ENCODE results near the gene KRT3. TPM values are rescaled to one million over a fixed set of nuclear protein-coding genes. Genes with fewer than 3 reads are reported as not detected.

KRT3 gene
- total RNA-seq, 1 donor from 2014 or later, result not detected

DNA sequence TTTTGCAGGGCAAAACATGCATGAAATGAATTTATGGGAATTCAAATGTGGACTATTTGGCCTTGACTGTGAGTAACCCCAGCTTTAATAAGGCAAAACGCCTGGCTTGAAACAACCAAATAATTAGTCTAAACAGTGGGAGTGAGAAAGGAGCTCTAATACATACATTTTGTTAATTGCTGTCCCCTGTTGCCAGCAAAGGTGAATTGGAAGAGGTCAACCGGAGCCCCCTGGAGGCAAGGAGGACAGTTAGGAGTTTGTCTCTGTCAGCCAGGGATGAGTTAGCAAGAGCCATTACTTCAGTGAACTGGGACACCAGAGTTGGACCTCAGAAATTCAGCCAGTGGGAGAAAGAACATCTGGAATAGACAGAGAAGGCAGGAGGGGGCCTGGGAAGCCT, 36.2 kb downstream of the KRT3 start:
- Histone ChIP-seq H3K4me3 (no peak overlapping the region), H3K9me3 (peaks cover 14% of the 10 kb centered on the region), H3K4me1 (no peaks in the 10 kb centered on the region), H3K27ac (no peak overlapping the region), H3K27me3 (peaks cover 4% of the 10 kb centered on the region), H3K36me3 (no peaks in the 10 kb centered on the region)
- ATAC-seq (no peak), DNase-seq (no peak)
- intact Hi-C loops (cut with DNase I), result no loop called here
- TF ChIP-seq, protein P1, sequence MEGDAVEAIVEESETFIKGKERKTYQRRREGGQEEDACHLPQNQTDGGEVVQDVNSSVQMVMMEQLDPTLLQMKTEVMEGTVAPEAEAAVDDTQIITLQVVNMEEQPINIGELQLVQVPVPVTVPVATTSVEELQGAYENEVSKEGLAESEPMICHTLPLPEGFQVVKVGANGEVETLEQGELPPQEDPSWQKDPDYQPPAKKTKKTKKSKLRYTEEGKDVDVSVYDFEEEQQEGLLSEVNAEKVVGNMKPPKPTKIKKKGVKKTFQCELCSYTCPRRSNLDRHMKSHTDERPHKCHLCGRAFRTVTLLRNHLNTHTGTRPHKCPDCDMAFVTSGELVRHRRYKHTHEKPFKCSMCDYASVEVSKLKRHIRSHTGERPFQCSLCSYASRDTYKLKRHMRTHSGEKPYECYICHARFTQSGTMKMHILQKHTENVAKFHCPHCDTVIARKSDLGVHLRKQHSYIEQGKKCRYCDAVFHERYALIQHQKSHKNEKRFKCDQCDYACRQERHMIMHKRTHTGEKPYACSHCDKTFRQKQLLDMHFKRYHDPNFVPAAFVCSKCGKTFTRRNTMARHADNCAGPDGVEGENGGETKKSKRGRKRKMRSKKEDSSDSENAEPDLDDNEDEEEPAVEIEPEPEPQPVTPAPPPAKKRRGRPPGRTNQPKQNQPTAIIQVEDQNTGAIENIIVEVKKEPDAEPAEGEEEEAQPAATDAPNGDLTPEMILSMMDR (IDR thresholded peaks at IDR 0.05), result no peak

DNA sequence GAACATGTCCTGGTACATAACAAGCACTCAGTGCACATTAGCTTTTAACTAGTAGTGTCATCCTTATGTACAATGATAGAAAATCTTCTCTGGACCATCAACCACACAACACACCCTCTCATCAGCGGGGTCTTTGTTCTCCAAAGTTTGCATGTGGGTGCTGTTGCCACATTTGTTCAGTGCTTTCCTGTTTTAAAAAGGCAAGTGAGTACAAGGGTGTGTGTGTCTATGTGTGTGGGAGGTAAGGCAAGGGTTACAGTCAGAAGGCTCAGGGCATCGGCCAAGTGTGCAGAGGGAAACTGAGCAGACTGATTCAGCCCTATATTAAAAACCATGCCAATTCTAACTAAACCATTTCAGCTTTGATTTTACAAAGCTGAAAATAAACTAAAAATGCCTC, 36.7 kb downstream of the KRT3 start:
- TF ChIP-seq, protein P1 (IDR thresholded peaks at IDR 0.05), result no peak
- peaks cover 14% of the 10 kb centered on the region for H3K9me3 ChIP-seq
- H3K4me1 ChIP-seq, result no peaks in the 10 kb centered on the region
- no peak overlapping the region for H3K4me3 ChIP-seq
- no peaks in the 10 kb centered on the region for H3K36me3 ChIP-seq
- DNase-seq (no peak), ATAC-seq (peak; percentile 84)
- intact Hi-C loops (cut with DNase I), result no loop called here
- H3K27ac ChIP-seq, result no peak overlapping the region
- peaks cover 4% of the 10 kb centered on the region for H3K27me3 ChIP-seq

DNA sequence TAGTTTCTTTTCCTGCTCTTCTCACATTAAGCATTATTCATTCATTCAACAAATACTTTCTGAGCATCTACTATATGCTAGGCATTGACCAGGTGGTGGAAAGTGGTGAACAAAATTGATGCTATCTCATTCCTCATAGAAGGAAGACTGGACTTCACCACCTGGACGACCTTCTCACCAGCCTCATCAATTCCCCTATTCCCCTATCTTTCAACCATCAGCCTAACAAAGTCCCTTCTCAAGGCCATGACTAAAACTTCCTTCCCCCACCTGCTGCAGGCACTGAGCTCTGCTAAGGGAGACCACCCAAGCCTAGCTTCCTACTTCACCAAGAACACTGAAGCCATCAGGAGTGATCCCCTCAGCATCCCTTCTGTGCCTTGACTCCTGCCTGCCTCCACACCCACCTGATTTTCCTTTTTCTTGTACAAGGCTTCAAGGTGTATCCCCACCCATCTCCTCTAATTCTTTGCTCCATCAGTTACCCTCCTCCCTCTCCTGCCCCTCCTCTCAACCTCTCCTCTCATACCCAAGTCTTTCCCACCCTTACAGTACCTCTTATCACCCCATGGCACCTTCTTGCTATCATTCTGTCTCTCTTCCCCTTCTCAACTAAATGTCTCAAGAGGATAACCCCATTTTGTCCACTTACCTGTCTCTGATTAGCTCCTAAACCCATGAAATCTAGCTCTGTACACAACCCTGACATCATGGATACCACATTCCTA, 38.3 kb downstream of the KRT3 start:
- Histone ChIP-seq H3K27me3 (peaks cover 4% of the 10 kb centered on the region), H3K9me3 (peaks cover 14% of the 10 kb centered on the region), H3K36me3 (no peaks in the 10 kb centered on the region), H3K4me1 (no peaks in the 10 kb centered on the region), H3K27ac (no peak overlapping the region), H3K4me3 (no peak overlapping the region)
- no peak for DNase-seq
- no peak for ATAC-seq
- TF ChIP-seq, protein P1 (IDR thresholded peaks at IDR 0.05), result no peak
- intact Hi-C loops (cut with DNase I), result no loop called here

DNA sequence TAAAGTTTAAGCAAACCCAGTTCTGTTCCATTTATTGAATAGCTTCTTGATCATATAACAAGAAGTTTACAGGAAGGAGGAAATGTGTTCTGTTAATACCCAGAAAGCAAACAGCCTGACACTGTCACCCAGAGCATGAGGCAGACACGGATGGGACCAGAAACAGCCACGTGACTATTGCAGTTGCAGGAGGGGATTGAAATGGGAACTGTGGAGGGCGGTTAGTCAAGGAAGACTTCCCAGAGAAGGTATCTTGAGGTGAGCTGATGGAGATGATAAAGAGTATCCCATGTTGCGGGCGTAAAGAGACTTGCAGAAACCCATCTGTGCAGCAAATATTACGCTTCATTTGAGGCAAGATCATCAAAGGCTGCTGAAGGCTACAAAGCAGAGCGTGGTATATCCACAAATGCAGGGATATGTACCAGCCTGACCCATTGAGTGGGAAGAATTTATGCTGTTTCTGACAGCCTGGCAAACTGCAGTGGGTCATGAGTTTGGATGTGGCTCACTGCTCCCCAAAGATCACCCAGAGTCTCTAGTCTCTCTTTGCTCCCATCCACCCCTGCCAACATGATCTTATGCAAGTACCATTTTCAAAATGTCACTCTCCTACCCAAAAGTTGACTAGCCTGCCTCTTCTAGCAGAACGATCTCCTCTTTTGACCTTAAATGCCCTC, 39.5 kb downstream of the KRT3 start:
- Histone ChIP-seq H3K27me3 (peaks cover 4% of the 10 kb centered on the region), H3K27ac (no peak overlapping the region), H3K4me3 (no peak overlapping the region), H3K4me1 (no peaks in the 10 kb centered on the region), H3K36me3 (no peaks in the 10 kb centered on the region), H3K9me3 (peaks cover 12% of the 10 kb centered on the region)
- intact Hi-C loops (cut with DNase I), result no loop called here
- TF ChIP-seq, protein P1 (IDR thresholded peaks at IDR 0.05), result no peak
- DNase-seq, result no peak
- no peak for ATAC-seq

DNA sequence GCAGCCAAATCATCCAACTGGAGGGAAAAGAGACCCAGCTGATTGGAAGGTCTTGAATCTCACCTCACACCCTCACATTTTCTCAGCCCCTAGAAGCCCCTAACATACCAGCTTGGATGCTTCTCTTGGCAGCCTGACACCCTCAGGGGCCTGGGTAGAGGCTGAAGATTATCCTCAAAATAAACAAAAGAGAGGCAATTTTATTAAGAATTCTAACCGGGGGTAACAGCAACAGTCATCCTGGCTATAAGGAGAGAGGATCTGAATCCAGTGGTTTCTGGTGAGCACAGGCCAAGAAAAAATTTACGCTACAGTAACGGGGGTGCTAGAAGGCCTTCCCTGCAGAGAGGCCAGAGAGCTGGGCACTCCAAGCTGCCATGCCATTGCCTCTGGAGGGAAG, 40.4 kb downstream of the KRT3 start:
- DNase-seq (no peak), ATAC-seq (no peak)
- Histone ChIP-seq H3K9me3 (peaks cover 3% of the 10 kb centered on the region), H3K36me3 (no peaks in the 10 kb centered on the region), H3K27me3 (peaks cover 10% of the 10 kb centered on the region), H3K27ac (no peak overlapping the region), H3K4me3 (no peak overlapping the region), H3K4me1 (no peaks in the 10 kb centered on the region)
- intact Hi-C loops (cut with DNase I), result no loop called here
- TF ChIP-seq, protein P1 (IDR thresholded peaks at IDR 0.05), result no peak

Measured in upper lobe of right lung (tissue), 1 donor.